Prostate gland (tissue), 2 donors: ENCODE data around the gene NAALADL2.

Experiments used
- CTCF ChIP-seq, 4 experiments: fragments of 200-600 bp in 2 of 4; fragments of 450-650 bp in 2 of 4; sonication (generic) in 2 of 4; IDR thresholded peaks; 1 replicate in 3 of 4; 2 replicates in 1 of 4; pipeline ENCODE4 v1.5.1; 2016 to 2019; ENCODE audit warnings: antibody characterized with exemption in 4 of 4, mild to moderate bottlenecking in 2 of 4, moderate library complexity in 2 of 4
- POLR2A ChIP-seq: fragments of 450-650 bp; IDR thresholded peaks from one replicate; pipeline ENCODE4 v1.6.1; 2016; ENCODE audit warnings: antibody characterized with exemption, mild to moderate bottlenecking

GRCh38 chr3:175672119-175672689 lies 813.1 kb downstream of the NAALADL2 start:
- TF ChIP-seq POLR2A (no peak), CTCF (IDR thresholded peaks at IDR 0.05) (no peak)
